ENCODE results near the gene ATP23. TPM values are rescaled to one million over a fixed set of nuclear protein-coding genes. Genes with fewer than 3 reads are reported as not detected.

Gene ATP23
- polyA plus RNA-seq, result 10 to 100 TPM in 1 of 2 donors, 1 to 10 TPM in 1; 5.7 to 11.0 TPM

- 0% methylated on average over 43 to 55 of the region's 55 CpGs for WGBS, 2 donors
- H3K9me3 ChIP-seq (ENCODE audit: control insufficient read depth in 2 of 2, insufficient read depth in 1 of 2, low read depth in 1 of 2, low read length in 1 of 2), result no peaks in the 10 kb centered on the region
Observed at GRCh38 chr12:57941165-57941894, at the start of gene ATP23. Gene ATP23 (plus strand): TSS chr12:57941567. CDS start chr12:57941702, 135 bp downstream.

GRCh38 chr12:57892232-57892972 is 49.0 kb upstream of the ATP23 start:
- Histone ChIP-seq H3K36me3 (ENCODE audit: control insufficient read depth in 2 of 2, insufficient read depth in 2 of 2, low read length in 1 of 2) (no peaks in the 10 kb centered on the region), H3K27ac (ENCODE audit: low read depth in 2 of 2, low read length in 1 of 2) (peak overlapping the region in 1 of 2 donors; percentile 58), H3K4me1 (ENCODE audit: control insufficient read depth in 2 of 2, insufficient read depth in 2 of 2, low read length in 1 of 2) (peaks cover 7 to 28% of the 10 kb centered on the region in 2 donors), H3K4me3 (ENCODE audit: low read depth in 1 of 2, low read length in 2 of 2) (no peak overlapping the region), H3K9me3 (ENCODE audit: control insufficient read depth in 2 of 2, insufficient read depth in 1 of 2, low read depth in 1 of 2, low read length in 1 of 2) (no peaks in the 10 kb centered on the region), H3K27me3 (ENCODE audit: control insufficient read depth in 1 of 2, insufficient read depth in 2 of 2, low read length in 2 of 2) (no peaks in the 10 kb centered on the region)
- WGBS, 2 donors, result 68 to 87% methylated on average over 9 of the region's 9 CpGs

More at GRCh38 chr12:57941165-57941894, at the start of gene ATP23:
- H3K27ac ChIP-seq (ENCODE audit: low read depth in 2 of 2, low read length in 1 of 2), result peak within 1 kb of the TSS; percentile 94 to 97
- H3K4me3 ChIP-seq (ENCODE audit: low read depth in 1 of 2, low read length in 2 of 2), result peak within 1 kb of the TSS; percentile 61 to 72
- H3K27me3 ChIP-seq (ENCODE audit: control insufficient read depth in 1 of 2, insufficient read depth in 2 of 2, low read length in 2 of 2), result no peaks in the 10 kb centered on the region
- H3K4me1 ChIP-seq (ENCODE audit: control insufficient read depth in 2 of 2, insufficient read depth in 2 of 2, low read length in 1 of 2), result no peaks in the 10 kb centered on the region
- no peaks in the 10 kb centered on the region for H3K36me3 ChIP-seq (ENCODE audit: control insufficient read depth in 2 of 2, insufficient read depth in 2 of 2, low read length in 1 of 2)

- Histone ChIP-seq H3K27ac (ENCODE audit: low read depth in 2 of 2, low read length in 1 of 2) (peak overlapping the region; percentile 75 to 85), H3K36me3 (ENCODE audit: control insufficient read depth in 2 of 2, insufficient read depth in 2 of 2, low read length in 1 of 2) (no peaks in the 10 kb centered on the region), H3K4me3 (ENCODE audit: low read depth in 1 of 2, low read length in 2 of 2) (no peak overlapping the region), H3K9me3 (ENCODE audit: control insufficient read depth in 2 of 2, insufficient read depth in 1 of 2, low read depth in 1 of 2, low read length in 1 of 2) (no peaks in the 10 kb centered on the region), H3K4me1 (ENCODE audit: control insufficient read depth in 2 of 2, insufficient read depth in 2 of 2, low read length in 1 of 2) (peaks cover 11 to 29% of the 10 kb centered on the region in 2 donors), H3K27me3 (ENCODE audit: control insufficient read depth in 1 of 2, insufficient read depth in 2 of 2, low read length in 2 of 2) (no peaks in the 10 kb centered on the region)
- WGBS, 2 donors, result 26 to 28% methylated on average over 13 of the region's 13 CpGs
Observed at GRCh38 chr12:57893431-57894353, 47.7 kb upstream of the ATP23 start.

- Histone ChIP-seq H3K4me1 (ENCODE audit: control insufficient read depth in 2 of 2, insufficient read depth in 2 of 2, low read length in 1 of 2) (peaks cover 10 to 26% of the 10 kb centered on the region in 2 donors), H3K27me3 (ENCODE audit: control insufficient read depth in 1 of 2, insufficient read depth in 2 of 2, low read length in 2 of 2) (no peaks in the 10 kb centered on the region), H3K36me3 (ENCODE audit: control insufficient read depth in 2 of 2, insufficient read depth in 2 of 2, low read length in 1 of 2) (no peaks in the 10 kb centered on the region), H3K27ac (ENCODE audit: low read depth in 2 of 2, low read length in 1 of 2) (peak overlapping the region; percentile 75 to 85), H3K9me3 (ENCODE audit: control insufficient read depth in 2 of 2, insufficient read depth in 1 of 2, low read depth in 1 of 2, low read length in 1 of 2) (no peaks in the 10 kb centered on the region), H3K4me3 (ENCODE audit: low read depth in 1 of 2, low read length in 2 of 2) (no peak overlapping the region)
- WGBS, 2 donors, result 66 to 70% methylated on average over 6 of the region's 6 CpGs
Observed at GRCh38 chr12:57894399-57895292, 46.7 kb upstream of the ATP23 start.

- Histone ChIP-seq H3K4me3 (ENCODE audit: low read depth in 1 of 2, low read length in 2 of 2) (no peak overlapping the region), H3K4me1 (ENCODE audit: control insufficient read depth in 2 of 2, insufficient read depth in 2 of 2, low read length in 1 of 2) (peaks cover 10 to 19% of the 10 kb centered on the region in 2 donors), H3K27ac (ENCODE audit: low read depth in 2 of 2, low read length in 1 of 2) (peak overlapping the region; percentile 88 to 93), H3K9me3 (ENCODE audit: control insufficient read depth in 2 of 2, insufficient read depth in 1 of 2, low read depth in 1 of 2, low read length in 1 of 2) (no peaks in the 10 kb centered on the region), H3K36me3 (ENCODE audit: control insufficient read depth in 2 of 2, insufficient read depth in 2 of 2, low read length in 1 of 2) (no peaks in the 10 kb centered on the region), H3K27me3 (ENCODE audit: control insufficient read depth in 1 of 2, insufficient read depth in 2 of 2, low read length in 2 of 2) (no peaks in the 10 kb centered on the region)
- 60 to 65% methylated on average over 5 of the region's 5 CpGs for WGBS, 2 donors
Observed at GRCh38 chr12:57895389-57896114, 45.8 kb upstream of the ATP23 start.

GRCh38 chr12:57896115-57896433 is 45.3 kb upstream of the ATP23 start:
- WGBS, 2 donors, result 16% methylated on average over 6 of the region's 6 CpGs
- H3K27me3 ChIP-seq (ENCODE audit: control insufficient read depth in 1 of 2, insufficient read depth in 2 of 2, low read length in 2 of 2), result no peaks in the 10 kb centered on the region
- H3K9me3 ChIP-seq (ENCODE audit: control insufficient read depth in 2 of 2, insufficient read depth in 1 of 2, low read depth in 1 of 2, low read length in 1 of 2), result no peaks in the 10 kb centered on the region
- H3K4me3 ChIP-seq (ENCODE audit: low read depth in 1 of 2, low read length in 2 of 2), result peak overlapping the region; percentile 56 to 57
- peaks cover 10 to 19% of the 10 kb centered on the region in 2 donors for H3K4me1 ChIP-seq (ENCODE audit: control insufficient read depth in 2 of 2, insufficient read depth in 2 of 2, low read length in 1 of 2)
- H3K27ac ChIP-seq (ENCODE audit: low read depth in 2 of 2, low read length in 1 of 2), result peak overlapping the region; percentile 88 to 93
- H3K36me3 ChIP-seq (ENCODE audit: control insufficient read depth in 2 of 2, insufficient read depth in 2 of 2, low read length in 1 of 2), result no peaks in the 10 kb centered on the region

- WGBS, 2 donors, result 4 to 6% methylated on average over 46 to 54 of the region's 54 CpGs
- no peaks in the 10 kb centered on the region for H3K36me3 ChIP-seq (ENCODE audit: control insufficient read depth in 2 of 2, insufficient read depth in 2 of 2, low read length in 1 of 2)
- peak overlapping the region; percentile 56 to 57 for H3K4me3 ChIP-seq (ENCODE audit: low read depth in 1 of 2, low read length in 2 of 2)
- H3K27me3 ChIP-seq (ENCODE audit: control insufficient read depth in 1 of 2, insufficient read depth in 2 of 2, low read length in 2 of 2), result no peaks in the 10 kb centered on the region
- H3K27ac ChIP-seq (ENCODE audit: low read depth in 2 of 2, low read length in 1 of 2), result peak overlapping the region; percentile 88 to 93
- peaks cover 10 to 19% of the 10 kb centered on the region in 2 donors for H3K4me1 ChIP-seq (ENCODE audit: control insufficient read depth in 2 of 2, insufficient read depth in 2 of 2, low read length in 1 of 2)
- H3K9me3 ChIP-seq (ENCODE audit: control insufficient read depth in 2 of 2, insufficient read depth in 1 of 2, low read depth in 1 of 2, low read length in 1 of 2), result no peaks in the 10 kb centered on the region
Observed at GRCh38 chr12:57896434-57897201, 44.7 kb upstream of the ATP23 start.

All from esophagus (tissue), 2 donors.